K562 (cell line): Measurements from ENCODE around the gene TRPM4. TPM values are rescaled to one million over a fixed set of nuclear protein-coding genes. Genes with fewer than 3 reads are reported as not detected.

Source experiments
- ARID3B ChIP-seq: fragments of 250-450 bp; sonication (Bioruptor Pico); IDR thresholded peaks from 2 replicates; pipeline ENCODE4 v1.4.0; 2020; ENCODE audit warnings: borderline replicate concordance
- CREB1 ChIP-seq, 2 experiments: sonication (generic) in 1 of 2; formaldehyde crosslinking in 1 of 2; IDR thresholded peaks; 2 replicates each; pipeline versions ENCODE4 v1.6.1 to v1.8.0; 2012 to 2022; ENCODE audit warnings: inconsistent platforms in 1 of 2, mild to moderate bottlenecking in 1 of 2, missing genetic modification reagents in 1 of 2, moderate library complexity in 1 of 2
- GABPB1 ChIP-seq: sonication (generic); formaldehyde crosslinking; IDR thresholded peaks from 2 replicates; pipeline ENCODE4 v1.8.0; 2022; ENCODE audit warnings: mild to moderate bottlenecking, missing genetic modification reagents
- HMGXB4 ChIP-seq: sonication (generic); formaldehyde crosslinking; IDR thresholded peaks from 2 replicates; pipeline ENCODE4 v1.8.1; 2023; ENCODE audit warnings: mild to moderate bottlenecking, missing genetic modification reagents
- MTA3 ChIP-seq: fragments of 450-650 bp; formaldehyde crosslinking; IDR thresholded peaks from 2 replicates; pipeline ENCODE4 v1.6.1; 2017; ENCODE audit warnings: mild to moderate bottlenecking, borderline replicate concordance
- NR3C1 ChIP-seq: sonication (generic); formaldehyde crosslinking; IDR thresholded peaks from 2 replicates; pipeline ENCODE4 v1.8.1; 2022; ENCODE audit warnings: missing genetic modification reagents
- PREB ChIP-seq: sonication (generic); formaldehyde crosslinking; IDR thresholded peaks from 2 replicates; pipeline ENCODE4 v1.8.1; 2023; ENCODE audit warnings: mild to moderate bottlenecking, missing genetic modification reagents
- REST ChIP-seq, 2 experiments: fragments of 450-650 bp; formaldehyde crosslinking in 1 of 2; IDR thresholded peaks; 2 replicates each; pipeline versions ENCODE4 v1.4.0 to v1.6.1; 2014 to 2020; ENCODE audit warnings: mild to moderate bottlenecking in 2 of 2, borderline replicate concordance in 1 of 2, low read depth in 1 of 2
- SNRNP70 ChIP-seq: fragments of 200-400 bp; formaldehyde crosslinking; optimal IDR thresholded peaks from 2 replicates; pipeline ENCODE3; 2017; ENCODE audit warnings: low read depth, low read length
- SREBF2 ChIP-seq: sonication (generic); formaldehyde crosslinking; IDR thresholded peaks from 2 replicates; pipeline ENCODE4 v1.4.0; 2020; ENCODE audit warnings: mild to moderate bottlenecking, missing genetic modification reagents
- ZNF699 ChIP-seq: fragments of 250-450 bp; sonication (Bioruptor Pico); IDR thresholded peaks from 2 replicates; pipeline ENCODE4 v1.8.0; 2021; ENCODE audit warnings: mild to moderate bottlenecking, moderate library complexity; ENCODE audit not compliant: insufficient replicate concordance
- polyA plus RNA-seq, 8 experiments: library from polyadenylated mRNA; depleted of rRNA in 4 of 8; stranded (reverse) in 5 of 8; unstranded in 3 of 8; fragments of >200 nt; fragmentation: Nextera tagmentation in 2 of 8; fragmentation: Illumina TruSeq in 1 of 8; extraction: Ambion mirVana in 2 of 8; extraction: Trizol in 1 of 8; gene quantifications; 2 replicates each; pipeline versions ENCODE4 v1.2.1 to v1.2.3, GENCODE V29; 2011 to 2014; ENCODE audit warnings: inconsistent platforms in 1 of 8, missing spikeins in 1 of 8
- total RNA-seq, 7 experiments: library from RNA; depleted of rRNA in 6 of 7; stranded (reverse); fragments of >200 nt in 6 of 7; fragmentation: Illumina TruSeq in 2 of 7; extraction: Trizol in 2 of 7; gene quantifications; 2 replicates each; pipeline versions ENCODE4 v1.2.1 to v1.2.3, GENCODE V29; 2011 to 2021; ENCODE audit warnings: low replicate concordance in 1 of 7

The TRPM4 gene
- total and polyA plus RNA-seq, 9 of the 15 experiments (the other 6 are each of a cell fraction or from before 2014, with no cell fraction given), result 6.5 to 45.4 (median 15.2) TPM

DNA sequence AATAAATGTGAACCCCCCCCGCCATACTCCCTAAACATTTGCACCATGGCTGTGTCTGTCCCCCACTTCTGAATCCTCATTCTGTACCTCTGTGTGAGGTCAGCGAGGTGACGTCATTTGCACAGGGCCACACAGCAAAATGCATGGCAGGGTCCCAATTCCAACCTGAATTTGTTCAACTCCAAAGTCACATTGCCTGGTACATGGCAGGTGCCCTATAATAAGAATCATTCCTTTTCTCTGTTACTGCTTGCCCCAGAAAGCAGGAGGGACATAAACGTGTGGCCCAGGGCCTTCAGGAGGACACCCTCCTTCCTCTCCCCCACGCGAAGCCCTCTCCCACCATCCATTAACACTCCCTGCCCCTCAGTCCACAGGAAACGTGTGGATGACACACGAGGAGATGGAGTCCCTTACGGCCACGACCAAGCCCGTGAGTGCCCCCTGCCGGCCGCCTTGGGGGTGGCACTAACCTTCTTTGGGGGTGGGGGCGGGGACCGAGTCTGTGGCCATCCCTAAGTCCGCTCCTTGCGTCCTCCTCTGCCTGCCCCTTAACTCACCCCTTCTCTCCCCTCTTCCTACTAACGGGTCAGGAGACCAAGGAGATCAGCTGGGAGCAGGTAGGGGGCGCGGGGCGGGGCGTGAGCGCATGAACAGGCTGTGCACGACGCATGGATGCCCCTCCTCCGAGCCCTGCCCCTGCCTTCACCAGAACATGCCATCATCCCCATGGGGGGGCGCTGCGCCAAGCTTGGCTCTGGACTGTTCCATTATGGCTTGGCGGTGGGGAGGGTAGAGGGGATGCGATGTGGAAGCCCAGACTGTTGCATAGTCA is 11.8 kb upstream of the TRPM4 start (continued):
- peak; percentile 77 for TF ChIP-seq REST (IDR thresholded peaks at IDR 0.05; ENCODE audit: borderline replicate concordance)
- TF ChIP-seq REST (CRISPR knock-in tag; IDR thresholded peaks at IDR 0.05; ENCODE audit: low read depth), result no peak
- TF ChIP-seq CREB1 (IDR thresholded peaks at IDR 0.05), result peak; percentile 39
- peak; percentile 76 for TF ChIP-seq CREB1 (CRISPR knock-in tag; IDR thresholded peaks at IDR 0.05)
- TF ChIP-seq NR3C1 (CRISPR knock-in tag), result no peak
- no peak for TF ChIP-seq ARID3B (CRISPR knock-in tag)
- peak; percentile 75 for TF ChIP-seq GABPB1 (CRISPR knock-in tag)
- no peak for TF ChIP-seq SREBF2 (CRISPR knock-in tag)
- TF ChIP-seq ZNF699 (CRISPR knock-in tag), result no peak
- TF ChIP-seq MTA3, result no peak; the same call in 1 of the 2 replicates
- TF ChIP-seq PREB (CRISPR knock-in tag), result no peak
- peak; percentile 25; the same call in 1 of the 2 replicates for TF ChIP-seq HMGXB4
- TF ChIP-seq SNRNP70, result no peak
